ENCODE measurements around the gene FAU. TPM values are rescaled to one million over a fixed set of nuclear protein-coding genes. Genes with fewer than 3 reads are reported as not detected.

FAU gene
- total and polyA plus RNA-seq, 2 of the 13 experiments (the other 11 are each of a cell fraction or from before 2014, with no cell fraction given), result 374 to 869 TPM

- H3K27ac ChIP-seq (ENCODE audit: extremely low read length, insufficient read depth, low read length), result no peak overlapping the region
- H3K79me2 ChIP-seq (ENCODE audit: insufficient read depth, low read length), result peaks cover 10% of the 10 kb centered on the region
- peak; percentile 83 for TF ChIP-seq AGO2 (optimal IDR thresholded peaks at IDR 0.05; ENCODE audit: low read depth, low read length)
- TF ChIP-seq POLR2A (IDR thresholded peaks at IDR 0.05; ENCODE audit: insufficient read depth in 1 of 2, low read depth in 2 of 2, low read length in 2 of 2), result 0 out of 4 replicates have a peak, but pooled peaks of 1 of the 2 experiments have one; percentile 1
- no peak for TF ChIP-seq ZNF652 (CRISPR knock-in tag; IDR thresholded peaks at IDR 0.05; ENCODE audit: borderline replicate concordance, low read depth)
- no peak overlapping the region for H2AFZ ChIP-seq (ENCODE audit: low read length)
- H3K27me3 ChIP-seq (ENCODE audit: control insufficient read depth in 1 of 2, insufficient read depth in 2 of 2, low read length in 2 of 2), result no peaks in the 10 kb centered on the region
- ATAC-seq (no peak), FAIRE-seq (no peak), DNase-seq (ENCODE audit: low spot score) (no peak)
- POLR2A ChIA-PET, result interaction anchor here (4.8 to 4.9 kb wide), 2 partner anchors 18 to 20 kb away, joined by 53 to 86 read pairs; partner anchors contain the start of genes SYVN1 and VPS51
- in situ Hi-C loops (cut with HindIII; ENCODE audit: extremely low pct_ligation_motif_present, low pct_unique_long_range_greater_than_20kb), result loop anchor here (5.0 kb wide), 1 partner anchor 68 kb away; the partner anchor contains the start of gene CAPN1
- peaks cover 37% of the 10 kb centered on the region for H3K4me1 ChIP-seq (ENCODE audit: insufficient read depth, low read length)
- CTCF ChIA-PET (ENCODE audit: low intra/inter-chr PET ratio, low total read pairs), result no interaction called here
- H4K20me1 ChIP-seq (ENCODE audit: insufficient read depth, low read length), result no peaks in the 10 kb centered on the region
- no peak overlapping the region for H3K4me2 ChIP-seq (ENCODE audit: low read depth, low read length)
- 91% methylated on average over 8 of the region's 11 CpGs for WGBS (ENCODE audit: low lambda C conversion rate)
- no peak overlapping the region for H3K9ac ChIP-seq (ENCODE audit: insufficient read depth, low read depth, low read length)
- intact Hi-C loops (cut with micrococcal nuclease; ENCODE audit: unreplicated experiment), result no loop called here
- H3K9me3 ChIP-seq (ENCODE audit: low read length), result no peaks in the 10 kb centered on the region
- no TSS peak for BruUV-seq (replicated peaks)
- no peak overlapping the region for H3K4me3 ChIP-seq (replicated peaks in 1 of 3; ENCODE audit: insufficient read depth in 1 of 3, low read depth in 2 of 3, low read length in 3 of 3)
- H3K36me3 ChIP-seq (replicated peaks in 1 of 2; ENCODE audit: control insufficient read depth in 1 of 2, insufficient read depth in 2 of 2, low read length in 2 of 2), result peaks cover 0 to 9% of the 10 kb centered on the region in 2 experiments; a peak in 3 of 5 replicates
Observed at GRCh38 chr11:65114538-65115171, 7.3 kb downstream of the FAU start.

GRCh38 chr11:65113839-65114238, 8.1 kb downstream of the FAU start:
- Histone ChIP-seq H3K36me3 (replicated peaks in 1 of 2; ENCODE audit: control insufficient read depth in 1 of 2, insufficient read depth in 2 of 2, low read length in 2 of 2) (peaks cover 1 to 11% of the 10 kb centered on the region in 2 experiments; a peak in 4 of 5 replicates), H3K4me3 (replicated peaks in 1 of 3; ENCODE audit: insufficient read depth in 1 of 3, low read depth in 2 of 3, low read length in 3 of 3) (peak overlapping the region in 1 of 3 experiments; percentile 95; a peak in 2 of 6 replicates), H3K4me2 (ENCODE audit: low read depth, low read length) (peak overlapping the region; percentile 96), H2AFZ (ENCODE audit: low read length) (no peak overlapping the region), H4K20me1 (ENCODE audit: insufficient read depth, low read length) (no peaks in the 10 kb centered on the region), H3K9me3 (ENCODE audit: low read length) (no peaks in the 10 kb centered on the region), H3K27me3 (ENCODE audit: control insufficient read depth in 1 of 2, insufficient read depth in 2 of 2, low read length in 2 of 2) (no peaks in the 10 kb centered on the region), H3K9ac (ENCODE audit: insufficient read depth, low read depth, low read length) (peak overlapping the region; percentile 84; the same call in 1 of the 2 replicates), H3K27ac (ENCODE audit: extremely low read length, insufficient read depth, low read length) (no peak overlapping the region), H3K4me1 (ENCODE audit: insufficient read depth, low read length) (peaks cover 37% of the 10 kb centered on the region), H3K79me2 (ENCODE audit: insufficient read depth, low read length) (peaks cover 10% of the 10 kb centered on the region)
- no peak for DNase-seq (ENCODE audit: low spot score)
- in situ Hi-C loops (cut with HindIII; ENCODE audit: extremely low pct_ligation_motif_present, low pct_unique_long_range_greater_than_20kb) (loop anchor here (5.0 kb wide), 1 partner anchor 68 kb away; the partner anchor contains the start of gene CAPN1), intact Hi-C loops (cut with micrococcal nuclease; ENCODE audit: unreplicated experiment) (loop anchor here (2.0 kb wide), 1 partner anchor 67 kb away; the partner anchor contains the start of gene CAPN1)
- TF ChIP-seq ISL2 (CRISPR knock-in tag; IDR thresholded peaks at IDR 0.05) (no peak), GABPB1 (CRISPR knock-in tag; IDR thresholded peaks at IDR 0.05) (no peak), POLR2A (IDR thresholded peaks at IDR 0.05; ENCODE audit: insufficient read depth in 1 of 2, low read depth in 2 of 2, low read length in 2 of 2) (peak in 1 of 2 experiments; percentile 33; a peak in 2 of 4 replicates), SMYD3 (CRISPR knock-in tag; IDR thresholded peaks at IDR 0.05) (no peak), ZZZ3 (CRISPR knock-in tag; IDR thresholded peaks at IDR 0.05; ENCODE audit: borderline replicate concordance) (no peak), NR0B2 (CRISPR knock-in tag; IDR thresholded peaks at IDR 0.05) (no peak), POLR2AphosphoS5 (IDR thresholded peaks at IDR 0.05; ENCODE audit: low read depth, low read length) (peak; percentile 22; the same call in 1 of the 2 replicates)
- BruUV-seq (replicated peaks), result TSS peak; percentile 44
- ATAC-seq, result no peak
- 90% methylated on average over 4 of the region's 6 CpGs for WGBS (ENCODE audit: low lambda C conversion rate)
- ChIA-PET CTCF (ENCODE audit: low intra/inter-chr PET ratio, low total read pairs) (no interaction called here), POLR2A (interaction anchor here (0.6 to 5.0 kb wide), 5 partner anchors 8 to 209 kb away, joined by 3 to 86 read pairs (median 53); partner anchors contain the start of genes FAU, MRPL49, SAC3D1 and SYVN1)
- no peak for FAIRE-seq

Measured in HepG2 (cell line).